Left forelimb (tissue), 1 donor: ENCODE data around the gene C1orf167.
"Not testable (repeated sequence)": the region's sequence is repeated elsewhere in the genome, so short reads cannot be mapped to it uniquely, and the experiment has no call there.

Experiments
- DNase-seq: peaks from one replicate; pipeline ENCODE4 v3.0.0-alpha.2; 2018; ENCODE audit warnings: low spot score

The C1orf167 gene

GRCh38 chr1:11800756-11801433 is 38.9 kb downstream of the C1orf167 start:
- no peak for DNase-seq

GRCh38 chr1:11802616-11802972 is 40.6 kb downstream of the C1orf167 start:
- DNase-seq = no peak

GRCh38 chr1:11802973-11803885 is 41.2 kb downstream of the C1orf167 start:
- peak; percentile 92 for DNase-seq

- not testable (repeated sequence) for DNase-seq
Observed at GRCh38 chr1:11803924-11804665, 42.1 kb downstream of the C1orf167 start.

- DNase-seq = no peak
Observed at GRCh38 chr1:11804666-11805421, 42.9 kb downstream of the C1orf167 start.

- DNase-seq = peak; percentile 100
Observed at GRCh38 chr1:11805422-11806306, 43.7 kb downstream of the C1orf167 start, which contains the start of the genes CLCN6 and MTHFR. Gene CLCN6, plus strand, starts transcription at chr1:11806191. Its CDS starts 72 bp downstream, at chr1:11806263. Gene MTHFR, minus strand, starts transcription at chr1:11805964. Its CDS starts 2,848 bp downstream, at chr1:11803116.

GRCh38 chr1:11806307-11806936 is 44.4 kb downstream of the C1orf167 start:
- DNase-seq = no peak

- no peak for DNase-seq
Observed at GRCh38 chr1:11807133-11807532, 45.1 kb downstream of the C1orf167 start.

- no peak for DNase-seq
Observed at GRCh38 chr1:11813021-11813420, 51.0 kb downstream of the C1orf167 start.

GRCh38 chr1:11817192-11817591 is 55.2 kb downstream of the C1orf167 start:
- DNase-seq = no peak

- DNase-seq = no peak
Observed at GRCh38 chr1:11822091-11822490, 60.1 kb downstream of the C1orf167 start.

GRCh38 chr1:11823366-11824137 is 61.6 kb downstream of the C1orf167 start:
- DNase-seq = no peak

- DNase-seq = no peak
Observed at GRCh38 chr1:11825131-11825530, 63.1 kb downstream of the C1orf167 start.

- no peak for DNase-seq
Observed at GRCh38 chr1:11826946-11827345, 65.0 kb downstream of the C1orf167 start.

GRCh38 chr1:11828511-11828910 is 66.5 kb downstream of the C1orf167 start:
- no peak for DNase-seq

GRCh38 chr1:11831945-11832725 is 70.1 kb downstream of the C1orf167 start:
- DNase-seq = no peak

- DNase-seq = no peak
Observed at GRCh38 chr1:11833497-11833896, 71.5 kb downstream of the C1orf167 start.

GRCh38 chr1:11833900-11834299 is 71.9 kb downstream of the C1orf167 start:
- no peak for DNase-seq
